GM18511 (cell line): ENCODE results near the gene HTRA1.
A peak's percentile ranks its signal among the peaks of the same experiment; 100 is the strongest.

ENCODE experiments used
- ATAC-seq: cut with Tn5 transposase; IDR thresholded peaks from one replicate; pipeline ENCODE4 v1.9.1; 2021; ENCODE audit warnings: mild to moderate bottlenecking, moderate library complexity; ENCODE audit not compliant: unreplicated experiment

The HTRA1 gene

DNA sequence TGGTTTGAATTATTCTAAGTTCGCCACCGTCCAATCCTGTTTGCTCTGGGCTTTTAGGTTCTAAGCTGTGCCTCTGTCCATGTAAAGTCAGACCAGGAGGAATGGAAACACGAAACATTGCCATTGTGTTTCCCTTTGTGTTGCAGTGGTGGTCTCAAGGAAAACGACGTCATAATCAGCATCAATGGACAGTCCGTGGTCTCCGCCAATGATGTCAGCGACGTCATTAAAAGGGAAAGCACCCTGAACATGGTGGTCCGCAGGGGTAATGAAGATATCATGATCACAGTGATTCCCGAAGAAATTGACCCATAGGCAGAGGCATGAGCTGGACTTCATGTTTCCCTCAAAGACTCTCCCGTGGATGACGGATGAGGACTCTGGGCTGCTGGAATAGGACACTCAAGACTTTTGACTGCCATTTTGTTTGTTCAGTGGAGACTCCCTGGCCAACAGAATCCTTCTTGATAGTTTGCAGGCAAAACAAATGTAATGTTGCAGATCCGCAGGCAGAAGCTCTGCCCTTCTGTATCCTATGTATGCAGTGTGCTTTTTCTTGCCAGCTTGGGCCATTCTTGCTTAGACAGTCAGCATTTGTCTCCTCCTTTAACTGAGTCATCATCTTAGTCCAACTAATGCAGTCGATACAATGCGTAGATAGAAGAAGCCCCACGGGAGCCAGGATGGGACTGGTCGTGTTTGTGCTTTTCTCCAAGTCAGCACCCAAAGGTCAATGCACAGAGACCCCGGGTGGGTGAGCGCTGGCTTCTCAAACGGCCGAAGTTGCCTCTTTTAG is 52.9 kb downstream of the HTRA1 start:
- no peak for ATAC-seq

DNA sequence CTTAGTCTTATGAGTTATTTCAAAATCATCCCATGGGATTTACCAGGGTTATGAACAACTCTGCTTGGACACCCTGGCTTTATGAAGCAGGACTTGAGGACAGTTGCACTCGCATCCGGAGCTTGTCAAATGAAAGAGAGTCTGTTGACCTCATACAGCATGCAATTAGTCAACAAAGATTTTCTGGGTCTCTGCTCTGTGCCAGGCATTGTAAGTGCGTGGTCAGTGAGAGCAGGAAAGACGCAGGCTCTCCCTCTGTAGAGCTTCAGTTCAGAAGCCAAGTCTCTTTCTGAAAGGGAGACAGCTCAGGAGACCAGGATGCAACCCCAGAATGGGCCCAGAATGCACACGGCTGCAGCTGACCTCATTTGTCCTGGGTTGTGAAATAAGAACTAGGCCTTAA is 53.7 kb downstream of the HTRA1 start:
- no peak for ATAC-seq

GRCh38 chr10:122515588-122516231 is 54.4 kb downstream of the HTRA1 start:
- peak; percentile 86 for ATAC-seq

DNA sequence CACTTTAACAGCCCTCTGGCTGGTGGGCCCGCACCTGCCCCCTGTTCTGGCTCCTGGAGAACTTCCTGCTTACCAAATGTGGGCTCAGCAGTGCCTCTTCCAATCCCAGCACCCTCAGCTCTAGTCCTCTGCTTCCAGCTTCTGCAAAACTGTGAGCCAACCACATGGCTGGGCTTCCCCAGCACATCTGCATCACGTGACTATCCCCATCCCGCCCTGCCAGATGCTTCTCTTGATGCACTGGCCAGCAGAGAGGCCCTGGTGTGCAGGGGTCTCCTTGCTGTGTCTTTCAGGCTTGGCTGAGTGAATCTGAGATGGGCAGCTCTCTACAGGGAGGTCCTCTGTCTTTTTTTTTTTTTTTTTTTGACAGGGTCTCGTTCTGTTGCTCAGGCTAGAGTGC is 55.4 kb downstream of the HTRA1 start:
- ATAC-seq: no peak

DNA sequence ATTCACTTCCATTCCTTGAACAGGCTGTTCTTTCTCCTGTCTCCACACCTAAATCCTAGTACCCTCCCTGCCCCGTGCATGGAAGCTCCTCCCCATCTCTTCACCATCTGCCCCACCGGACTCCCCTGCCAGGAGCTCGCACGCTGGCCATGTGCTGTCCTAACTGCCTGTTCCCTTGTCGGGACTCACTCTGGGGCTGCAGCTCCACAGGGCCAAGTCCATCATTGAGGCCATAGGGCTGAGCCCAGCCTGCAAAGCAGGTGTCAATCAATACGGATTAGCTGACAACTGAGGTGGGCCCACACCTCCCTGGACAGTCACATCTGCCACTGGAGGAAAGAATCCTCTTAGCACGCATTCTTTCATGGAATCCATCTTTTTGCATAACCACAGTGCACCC is 57.8 kb downstream of the HTRA1 start:
- no peak for ATAC-seq

DNA sequence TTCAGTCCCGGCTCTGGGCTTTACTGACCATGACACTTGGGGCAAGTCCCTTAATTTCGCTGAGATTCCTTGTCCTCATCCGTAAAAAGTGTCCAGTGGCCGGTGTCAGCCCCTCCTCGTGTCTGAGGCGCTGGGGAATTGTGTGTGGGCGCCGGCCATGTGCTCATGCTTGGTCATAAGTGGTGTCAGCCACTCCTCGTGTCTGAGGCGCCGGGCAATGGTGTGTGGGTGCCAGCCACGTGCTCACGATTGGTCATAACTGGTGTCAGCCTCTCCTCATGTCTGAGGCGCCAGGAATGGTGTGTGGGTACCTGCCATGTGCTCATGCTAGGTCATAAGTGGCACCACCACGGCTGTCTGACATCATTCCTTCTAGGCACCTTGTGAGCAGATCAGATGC is 58.5 kb downstream of the HTRA1 start:
- ATAC-seq: no peak

- ATAC-seq: no peak
These were observed 59.7 kb downstream of the HTRA1 start for GRCh38 chr10:122521011-122521410.

DNA sequence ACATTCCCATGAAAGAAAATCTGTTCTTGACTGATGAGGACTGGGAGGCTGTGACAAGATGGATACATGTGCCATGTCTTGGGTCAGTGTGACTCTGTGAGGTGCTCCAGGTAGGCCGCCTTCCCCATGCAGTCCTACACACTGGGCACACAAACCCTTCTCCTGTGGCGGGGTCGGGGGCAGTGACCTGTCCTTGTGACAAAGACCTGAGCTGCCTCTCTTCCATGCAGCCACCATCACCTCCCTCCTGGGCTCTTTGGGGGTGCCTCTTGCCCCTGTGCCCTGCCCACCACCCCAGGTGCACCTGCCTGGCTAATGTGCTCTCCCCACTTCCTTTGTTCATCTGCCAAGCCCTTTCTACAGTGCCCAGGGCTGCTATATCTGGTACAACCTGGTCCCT is 63.5 kb downstream of the HTRA1 start:
- no peak for ATAC-seq

- ATAC-seq: no peak
These were observed 64.4 kb downstream of the HTRA1 start for GRCh38 chr10:122525788-122526187.

DNA sequence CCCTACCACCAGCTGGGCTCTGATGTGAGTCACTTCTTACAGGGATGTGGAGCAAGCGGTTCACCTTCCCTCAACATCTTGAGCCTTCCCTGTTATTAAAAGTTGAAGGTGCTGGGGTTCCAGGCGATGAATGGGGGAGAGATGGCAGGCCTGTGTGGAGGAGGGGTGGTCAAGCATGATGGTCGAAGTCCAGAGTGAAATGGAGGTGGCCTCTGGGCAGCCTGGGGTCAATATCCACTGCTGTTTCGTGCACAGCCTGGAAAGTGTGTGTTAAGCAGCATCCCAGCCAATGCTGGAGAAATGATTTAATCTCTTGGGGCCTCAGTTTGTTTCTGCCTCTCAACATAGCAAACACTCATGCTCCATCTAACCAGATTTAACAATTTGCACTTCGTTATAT is 65.5 kb downstream of the HTRA1 start:
- ATAC-seq: no peak

GRCh38 chr10:122530177-122530576 is 68.8 kb downstream of the HTRA1 start:
- no peak for ATAC-seq

DNA sequence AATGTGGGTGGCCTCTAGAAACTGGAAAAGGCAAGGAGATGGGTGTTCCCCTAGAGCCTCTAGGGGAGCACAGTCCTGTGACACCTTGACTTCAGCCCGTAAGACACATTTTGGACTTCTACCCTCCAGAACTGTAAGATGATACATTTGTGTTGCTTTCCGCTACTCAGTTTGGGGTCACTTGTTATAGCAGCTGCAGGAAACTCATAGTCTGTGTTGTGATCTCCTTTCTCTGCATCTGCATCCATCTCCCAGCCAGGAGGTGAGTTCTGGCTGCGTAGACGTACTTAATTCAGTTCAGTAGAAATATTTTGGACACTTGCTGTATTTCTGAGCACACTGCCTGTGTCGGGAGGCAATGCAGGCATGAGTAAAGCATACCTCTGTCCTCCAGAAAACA is 69.9 kb downstream of the HTRA1 start:
- no peak for ATAC-seq

DNA sequence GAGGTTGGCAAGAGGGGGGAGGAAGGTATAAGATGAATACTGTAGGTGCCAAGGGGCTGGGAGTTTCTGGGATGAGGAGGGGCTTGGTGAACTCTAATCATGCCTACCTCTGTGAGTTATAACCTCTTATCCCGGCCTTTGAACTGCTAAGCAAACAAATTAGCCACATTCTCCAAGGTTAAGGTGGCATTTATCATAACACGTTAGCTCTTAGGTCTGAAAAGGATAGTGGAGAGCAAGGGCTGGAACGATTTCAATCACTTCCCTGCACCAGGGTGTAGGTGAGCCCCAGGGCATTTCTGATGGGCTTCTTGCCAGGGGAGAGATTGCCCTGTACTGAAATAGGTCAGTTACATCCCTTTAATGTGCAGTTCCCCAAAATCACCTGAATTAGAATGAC is 70.6 kb downstream of the HTRA1 start:
- no peak for ATAC-seq

GRCh38 chr10:122532601-122533296 is 71.4 kb downstream of the HTRA1 start:
- no peak for ATAC-seq

DNA sequence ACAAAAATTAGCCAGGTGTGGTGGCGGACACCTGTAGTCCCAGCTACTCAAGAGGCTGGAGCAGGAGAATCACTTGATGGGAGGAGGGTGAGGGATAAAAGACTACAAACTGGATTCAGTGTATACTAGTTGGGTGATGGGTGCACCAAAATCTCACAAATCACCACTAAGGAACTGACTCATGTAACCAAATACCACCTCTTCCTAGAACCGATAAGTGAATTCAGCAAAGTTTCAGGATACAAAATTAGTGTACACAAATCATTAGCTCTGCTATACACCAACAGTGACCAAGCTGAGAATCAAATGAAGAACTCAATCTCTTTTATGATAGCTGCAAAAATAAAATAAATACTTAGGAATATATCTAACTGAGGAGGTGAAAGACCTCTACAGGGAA is 76.2 kb downstream of the HTRA1 start:
- ATAC-seq: no peak

DNA sequence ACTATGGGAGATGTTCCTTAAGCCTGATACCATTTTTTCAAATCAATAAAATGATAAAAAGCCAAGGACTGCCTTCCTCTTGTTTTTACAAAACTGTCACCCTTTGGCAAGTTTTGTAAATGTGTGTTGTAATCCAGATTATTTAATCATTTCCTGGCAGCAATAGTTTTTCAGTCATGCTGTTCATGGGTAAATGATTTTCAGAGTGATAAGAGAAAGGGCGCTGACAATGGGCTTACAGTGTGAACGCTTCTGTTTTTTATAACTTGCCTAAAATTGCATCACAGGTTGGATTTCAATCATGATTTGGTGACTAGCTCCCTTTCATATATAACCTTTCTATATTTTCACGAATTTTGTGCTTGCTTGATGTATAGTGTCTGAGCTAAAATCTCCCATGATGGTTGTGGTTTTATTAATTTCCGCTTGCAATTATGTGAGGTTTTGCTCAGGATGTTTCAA is 80.2 kb downstream of the HTRA1 start:
- ATAC-seq: no peak

GRCh38 chr10:122543676-122544445 is 82.5 kb downstream of the HTRA1 start:
- ATAC-seq: no peak

GRCh38 chr10:122544493-122544892 is 83.1 kb downstream of the HTRA1 start:
- no peak for ATAC-seq

DNA sequence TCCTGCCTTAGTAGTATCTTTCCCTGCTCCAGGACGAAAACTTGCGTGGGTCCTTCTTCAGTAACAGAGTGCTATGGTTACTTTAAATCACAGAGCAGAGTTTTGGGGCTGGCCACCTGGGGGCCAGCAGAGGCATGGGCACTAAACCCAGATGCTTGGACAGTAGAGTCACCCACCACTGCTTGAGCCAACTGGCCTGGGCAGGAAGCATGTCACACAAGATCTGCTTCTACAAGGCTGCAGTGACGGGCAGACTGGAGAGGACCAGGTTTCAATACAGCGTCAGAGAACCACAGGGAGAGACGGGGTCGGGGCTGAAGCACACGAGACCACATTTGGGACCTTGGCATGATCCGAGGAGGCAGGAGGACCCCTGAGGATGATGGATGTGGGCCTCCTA is 84.9 kb downstream of the HTRA1 start:
- ATAC-seq: no peak

DNA sequence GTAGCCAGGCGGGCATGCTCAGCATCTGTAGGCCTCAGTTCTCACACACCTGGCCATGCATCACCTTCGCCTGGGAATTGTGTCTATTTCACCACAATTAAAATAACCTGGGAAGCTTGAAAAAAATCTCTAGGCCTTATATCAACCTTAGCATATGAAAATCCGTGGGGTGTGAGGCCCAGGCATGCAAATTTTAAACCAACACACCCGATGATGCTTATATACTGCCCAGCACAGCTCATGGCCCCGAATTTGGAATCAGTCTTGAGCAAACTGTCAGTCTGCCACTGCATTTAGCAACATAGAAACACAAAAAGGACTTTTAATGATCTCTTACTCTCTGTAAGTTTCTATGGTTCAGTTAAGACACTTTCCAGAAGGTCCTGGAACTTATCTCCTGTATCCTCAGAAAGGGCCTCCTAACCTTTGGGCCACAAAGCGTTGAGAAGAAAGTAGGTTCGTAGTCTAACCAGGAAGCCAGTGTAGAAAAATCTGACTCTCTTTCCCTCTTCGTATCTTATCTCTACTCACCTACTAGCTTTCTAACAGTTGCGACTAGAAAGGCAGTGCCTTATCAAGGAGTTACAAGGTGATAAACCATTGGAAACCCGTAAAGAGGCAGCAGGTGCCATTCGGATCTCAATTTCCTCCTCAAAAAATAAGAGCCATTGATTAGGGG is 87.2 kb downstream of the HTRA1 start:
- ATAC-seq: no peak

- ATAC-seq: no peak
These were observed 88.3 kb downstream of the HTRA1 start for GRCh38 chr10:122549636-122550035.
